NCI-H1694 (cell line): ENCODE data around the gene GRIK3.

Source experiments
- DNase-seq: peaks from one replicate; lab custom pipeline; 2025; lab: John Stamatoyannopoulos, UW

GRIK3 gene

DNA sequence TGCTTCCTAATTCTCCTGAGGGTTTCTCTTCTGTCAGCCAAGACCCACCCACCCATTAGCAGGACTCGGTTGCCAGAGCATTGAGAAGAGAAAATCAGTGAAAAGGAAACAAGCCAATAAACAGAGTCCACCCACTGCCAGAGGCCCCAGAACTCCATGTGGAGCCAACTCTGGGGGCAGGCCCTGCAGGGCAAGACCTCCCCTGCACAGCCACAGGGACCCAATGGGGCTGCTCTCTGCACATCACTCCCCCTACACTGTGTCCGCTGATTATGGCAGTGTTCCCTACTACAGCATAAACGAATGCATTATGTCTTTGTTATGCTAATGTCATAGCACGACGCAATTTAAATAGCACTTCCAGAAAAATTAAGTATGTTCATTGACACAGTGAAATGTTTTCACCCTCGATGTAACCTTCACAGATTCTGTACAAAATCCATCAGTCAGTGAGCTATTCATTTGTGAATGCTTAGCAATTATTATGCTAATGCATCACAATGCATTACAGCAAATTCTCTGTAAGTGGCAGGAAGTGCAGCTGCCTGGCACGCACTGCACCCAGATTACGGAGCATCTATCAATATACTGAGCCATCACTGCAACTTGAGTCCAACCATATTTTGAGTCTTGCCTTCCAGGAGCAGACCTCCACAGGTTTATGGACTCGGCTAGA is 56.4 kb downstream of the GRIK3 start:
- no peak for DNase-seq

DNA sequence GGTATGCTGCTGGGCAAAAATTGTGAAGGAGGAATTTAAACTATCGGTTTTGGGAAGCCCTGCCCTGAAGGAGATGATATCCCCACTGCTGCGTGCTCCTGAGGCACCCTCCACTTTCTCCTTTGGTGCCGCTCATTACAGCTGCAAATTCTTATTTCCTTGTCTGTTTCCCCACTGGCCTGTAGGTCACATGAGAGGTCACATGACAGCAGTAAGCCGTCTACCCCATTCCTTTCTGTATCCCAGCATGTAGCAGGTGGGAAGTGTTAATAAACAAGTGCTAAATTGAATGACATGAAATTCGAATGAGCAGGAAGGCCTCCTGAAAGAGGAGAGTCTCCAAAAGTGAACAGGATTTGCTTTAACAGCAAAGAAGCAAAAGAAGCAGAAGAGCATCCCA is 58.7 kb downstream of the GRIK3 start:
- no peak for DNase-seq

DNA sequence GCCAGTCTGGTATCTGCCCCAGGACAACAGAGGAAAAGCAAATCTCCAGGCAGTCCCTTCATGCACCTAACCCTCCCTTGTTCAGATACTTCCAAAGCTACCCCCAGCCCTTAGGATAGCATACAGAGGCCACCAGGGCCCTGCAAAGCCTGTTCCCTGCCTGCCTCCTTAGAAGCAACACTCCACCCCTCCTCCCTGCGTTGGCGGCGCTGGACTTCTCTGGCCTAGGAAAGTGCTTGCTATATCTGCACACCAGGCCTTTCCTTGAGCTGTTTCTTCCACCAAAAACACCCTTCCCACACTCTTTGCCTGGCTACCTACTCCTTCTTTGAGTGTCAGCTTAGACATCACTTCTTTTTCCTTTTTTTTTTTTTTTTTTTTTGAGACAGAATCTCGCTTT is 61.3 kb downstream of the GRIK3 start:
- no peak for DNase-seq

- peak; percentile 73 for DNase-seq
Observed at GRCh38 chr1:36971852-36972618, 62.3 kb downstream of the GRIK3 start.

- DNase-seq: peak; percentile 94
Observed at GRCh38 chr1:36968730-36969129, 65.6 kb downstream of the GRIK3 start.

DNA sequence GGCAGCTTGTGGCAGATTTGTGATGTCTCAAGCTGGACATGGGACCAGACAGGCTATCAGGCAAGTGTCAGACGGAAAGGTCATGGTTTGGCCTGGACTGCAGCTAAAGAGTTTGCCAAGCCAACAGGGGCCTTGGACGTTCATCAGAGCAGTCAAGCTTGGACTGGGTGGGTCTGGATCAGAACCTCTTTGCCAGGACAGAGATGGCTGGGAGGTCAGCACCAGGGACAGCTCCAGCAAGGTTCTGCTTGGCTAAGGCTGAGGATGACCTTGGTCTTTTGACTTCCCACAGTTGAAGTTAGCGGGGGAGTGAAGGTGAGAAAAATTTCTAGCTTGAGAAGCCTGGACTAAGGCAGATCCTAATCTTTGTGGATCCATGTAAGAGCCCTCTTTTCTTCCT is 68.1 kb downstream of the GRIK3 start:
- no peak for DNase-seq

GRCh38 chr1:36965275-36966159 is 68.8 kb downstream of the GRIK3 start:
- no peak for DNase-seq

GRCh38 chr1:36964830-36965229 is 69.5 kb downstream of the GRIK3 start:
- no peak for DNase-seq

GRCh38 chr1:36963006-36963405 is 71.3 kb downstream of the GRIK3 start:
- peak; percentile 14 for DNase-seq

- DNase-seq: no peak
Observed at GRCh38 chr1:36961062-36961615, 73.2 kb downstream of the GRIK3 start.

GRCh38 chr1:36956570-36956969 is 77.7 kb downstream of the GRIK3 start:
- DNase-seq: no peak

- DNase-seq: no peak
Observed at GRCh38 chr1:36955016-36955415, 79.3 kb downstream of the GRIK3 start.

- DNase-seq: no peak
Observed at GRCh38 chr1:36953061-36953460, 81.3 kb downstream of the GRIK3 start.

DNA sequence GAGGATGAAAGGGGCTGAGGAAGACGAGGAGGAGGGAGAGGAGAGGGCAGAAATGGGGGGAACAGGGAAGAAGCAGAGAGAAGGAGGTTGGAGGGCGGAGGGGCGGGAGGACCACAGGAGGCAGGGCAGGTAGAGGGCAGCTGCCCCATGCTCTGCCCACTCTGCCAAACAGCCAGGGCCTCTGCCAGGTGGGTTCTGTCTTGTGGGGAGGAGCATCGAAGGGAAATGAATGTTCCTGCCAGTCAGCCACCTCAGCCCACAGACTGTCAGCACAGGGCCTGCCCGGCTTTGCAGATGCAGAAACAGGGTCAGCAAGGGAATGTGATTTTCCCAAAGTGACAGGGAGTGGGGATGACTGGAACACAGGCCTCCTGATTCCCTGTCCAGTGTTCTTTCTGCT is 82.6 kb downstream of the GRIK3 start:
- DNase-seq: no peak

GRCh38 chr1:36951292-36951750 is 83.0 kb downstream of the GRIK3 start:
- DNase-seq: no peak

DNA sequence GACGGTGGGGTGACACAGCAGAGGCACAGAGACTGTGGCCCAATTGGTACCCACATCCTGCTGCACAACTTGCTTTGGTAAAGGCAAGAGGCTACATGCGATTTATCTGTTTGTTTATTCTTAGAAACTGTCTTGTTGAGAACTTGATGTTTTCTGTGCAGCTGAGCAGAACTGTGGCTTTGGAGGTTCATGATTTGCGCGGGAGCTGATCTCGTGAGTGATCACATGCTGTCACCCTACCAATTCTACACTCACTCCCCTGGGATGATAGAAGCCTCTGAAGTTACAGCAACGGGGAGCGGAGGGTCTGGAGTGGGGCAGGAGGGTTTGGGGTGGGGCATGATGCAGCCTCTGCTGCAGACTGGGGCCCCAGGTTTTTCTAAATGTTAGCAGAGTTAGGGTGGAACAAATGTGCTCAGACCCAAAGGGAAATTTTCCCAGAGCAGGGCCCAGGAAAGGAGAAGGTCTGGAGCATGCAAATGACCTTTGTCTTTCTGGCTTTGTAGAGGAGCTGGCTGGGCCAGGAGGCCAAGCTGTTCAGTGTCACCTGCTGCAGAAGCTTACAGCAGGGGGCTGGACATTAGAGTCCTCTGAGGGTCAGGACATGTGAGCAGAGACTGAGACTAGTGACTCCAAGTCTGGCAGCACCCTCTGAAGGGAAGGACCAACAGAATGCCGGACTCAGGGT is 83.6 kb downstream of the GRIK3 start:
- DNase-seq: no peak

DNA sequence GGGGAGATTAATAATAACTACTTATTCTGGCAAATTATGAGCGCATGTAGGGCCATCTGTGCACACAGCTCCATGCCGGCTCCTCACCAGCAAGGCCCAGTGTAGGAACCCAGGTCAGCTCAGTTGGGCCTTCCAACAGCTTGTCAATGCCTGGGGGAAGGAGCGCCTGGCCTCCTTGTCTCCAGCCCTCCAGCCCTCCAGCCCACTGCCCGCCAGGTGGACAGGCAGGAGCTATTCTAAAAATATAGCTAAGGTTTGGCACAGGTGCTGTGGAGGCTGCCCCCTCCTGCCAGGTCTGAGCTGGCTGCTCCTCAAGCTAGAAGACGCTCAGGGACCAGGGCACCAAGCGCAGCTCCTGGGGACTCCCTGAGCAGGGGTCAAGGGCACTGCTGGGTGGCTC is 85.7 kb downstream of the GRIK3 start:
- DNase-seq: no peak

DNA sequence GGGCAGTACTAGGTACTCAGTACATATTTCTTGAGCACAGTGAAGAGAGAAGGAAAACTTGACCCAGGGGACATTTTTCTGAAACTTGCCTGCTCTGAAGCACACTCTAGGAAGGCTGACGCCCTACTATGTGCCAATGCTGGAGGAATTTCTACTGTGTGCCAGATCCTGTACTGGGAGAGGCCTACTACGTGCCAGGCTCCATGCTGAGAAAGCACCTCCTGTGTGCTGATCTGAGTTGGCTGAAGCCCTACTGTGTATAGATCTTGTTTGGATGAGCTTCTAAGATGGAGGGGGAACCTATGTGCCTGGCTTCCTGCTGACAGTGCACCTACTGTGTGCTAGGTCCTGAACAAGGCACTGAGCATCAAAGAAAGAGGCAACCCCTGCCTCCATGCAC is 86.2 kb downstream of the GRIK3 start:
- no peak for DNase-seq

DNA sequence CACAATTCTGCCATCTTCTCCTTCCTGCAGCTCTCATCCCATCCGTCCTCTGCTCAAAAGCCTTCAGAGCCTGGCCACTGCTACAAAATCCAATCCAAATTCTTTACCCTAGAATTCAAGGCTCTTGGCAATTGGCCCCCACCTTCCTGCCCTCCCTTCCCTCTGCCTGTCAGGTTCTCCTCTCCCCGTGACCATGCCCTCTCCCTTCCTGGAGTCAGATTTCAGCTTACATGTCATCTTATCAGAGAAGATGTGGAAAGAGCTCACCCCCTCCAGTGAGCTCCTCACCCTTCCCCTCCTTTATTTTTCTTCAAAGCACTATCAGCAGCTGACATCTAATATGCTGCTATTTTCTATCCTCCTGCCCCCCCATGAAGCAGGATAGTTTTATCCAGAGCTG is 86.9 kb downstream of the GRIK3 start:
- no peak for DNase-seq

- DNase-seq: no peak
Observed at GRCh38 chr1:36944883-36945282, 89.4 kb downstream of the GRIK3 start.

DNA sequence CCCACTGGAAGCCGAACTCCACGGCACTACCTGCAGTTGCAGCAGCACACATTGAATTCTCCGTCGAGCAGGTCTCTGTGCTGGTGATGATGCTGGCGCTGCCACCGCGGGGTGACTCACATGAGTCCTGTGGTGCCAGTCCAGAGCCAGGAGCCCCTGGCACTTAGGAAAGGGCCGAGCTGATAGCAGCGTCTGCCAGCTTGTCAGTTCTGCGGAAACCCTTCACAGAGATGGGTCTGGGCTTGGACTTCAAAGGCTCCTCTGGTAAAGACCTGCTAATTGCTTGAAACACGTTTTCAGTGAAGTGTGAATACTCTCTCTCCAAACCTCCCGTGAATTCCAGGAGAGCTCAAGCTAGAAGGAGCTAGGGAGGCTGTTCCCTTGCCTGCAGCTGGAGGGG is 92.2 kb downstream of the GRIK3 start:
- DNase-seq: no peak
